Mucosa of stomach (tissue), 1 donor: ENCODE measurements around the gene PCNT.
"Not testable (repeated sequence)": the region's sequence is repeated elsewhere in the genome, so short reads cannot be mapped to it uniquely, and the experiment has no call there.

Experiments
- H3K27me3 ChIP-seq: one replicate; pipeline ENCODE4 v1.7.0; 2013; ENCODE audit warnings: mild to moderate bottlenecking, low read length; ENCODE audit not compliant: control insufficient read depth, insufficient read depth
- H3K36me3 ChIP-seq: one replicate; pipeline ENCODE4 v1.7.0; 2013; ENCODE audit warnings: low read length; ENCODE audit not compliant: control insufficient read depth, insufficient read depth
- H3K4me1 ChIP-seq: one replicate; pipeline ENCODE4 v1.7.0; 2013; ENCODE audit warnings: mild to moderate bottlenecking, low read length; ENCODE audit not compliant: control insufficient read depth, insufficient read depth
- H3K4me3 ChIP-seq: one replicate; pipeline ENCODE4 v1.7.0; 2013; ENCODE audit warnings: low read length
- H3K9ac ChIP-seq: one replicate; pipeline ENCODE4 v1.7.0; 2013; ENCODE audit warnings: mild to moderate bottlenecking, low read length, moderate library complexity
- H3K9me3 ChIP-seq: one replicate; pipeline ENCODE4 v1.7.0; 2013; ENCODE audit warnings: mild to moderate bottlenecking, low read length, moderate library complexity; ENCODE audit not compliant: control insufficient read depth
- donor health status: Pancreatic carcinoma.

Gene PCNT

GRCh38 chr21:46459356-46460112, 135.6 kb downstream of the PCNT start:
- no peaks in the 10 kb centered on the region for H3K9me3 ChIP-seq
- H3K9ac ChIP-seq: peak overlapping the region; percentile 75
- H3K36me3 ChIP-seq: no peaks in the 10 kb centered on the region
- H3K4me3 ChIP-seq: peak overlapping the region; percentile 66
- H3K4me1 ChIP-seq: peaks cover 14% of the 10 kb centered on the region
- no peaks in the 10 kb centered on the region for H3K27me3 ChIP-seq

GRCh38 chr21:46461909-46462308, 138.0 kb downstream of the PCNT start:
- Histone ChIP-seq H3K9me3 (no peaks in the 10 kb centered on the region), H3K4me1 (peaks cover 14% of the 10 kb centered on the region), H3K4me3 (no peak overlapping the region), H3K9ac (no peak overlapping the region), H3K27me3 (no peaks in the 10 kb centered on the region), H3K36me3 (no peaks in the 10 kb centered on the region)

- H3K4me3 ChIP-seq, H3K9me3 ChIP-seq, H3K4me1 ChIP-seq, H3K27me3 ChIP-seq, H3K9ac ChIP-seq, H3K36me3 ChIP-seq: not testable (repeated sequence)
Observed at GRCh38 chr21:46465153-46465552, 141.2 kb downstream of the PCNT start.

GRCh38 chr21:46465651-46466050, 141.7 kb downstream of the PCNT start:
- Histone ChIP-seq H3K9ac (no peak overlapping the region), H3K27me3 (no peaks in the 10 kb centered on the region), H3K9me3 (no peaks in the 10 kb centered on the region), H3K4me3 (no peak overlapping the region), H3K36me3 (no peaks in the 10 kb centered on the region), H3K4me1 (no peaks in the 10 kb centered on the region)

GRCh38 chr21:46468108-46468774, 144.3 kb downstream of the PCNT start:
- Histone ChIP-seq H3K4me3 (no peak overlapping the region), H3K27me3 (no peaks in the 10 kb centered on the region), H3K36me3 (no peaks in the 10 kb centered on the region), H3K9me3 (no peaks in the 10 kb centered on the region), H3K9ac (no peak overlapping the region), H3K4me1 (peaks cover 7% of the 10 kb centered on the region)

- peaks cover 7% of the 10 kb centered on the region for H3K4me1 ChIP-seq
- H3K9me3 ChIP-seq: no peaks in the 10 kb centered on the region
- H3K9ac ChIP-seq: no peak overlapping the region
- H3K4me3 ChIP-seq: no peak overlapping the region
- H3K27me3 ChIP-seq: no peaks in the 10 kb centered on the region
- H3K36me3 ChIP-seq: no peaks in the 10 kb centered on the region
Observed at GRCh38 chr21:46469275-46469674, 145.3 kb downstream of the PCNT start.

- no peaks in the 10 kb centered on the region for H3K27me3 ChIP-seq
- H3K4me3 ChIP-seq: no peak overlapping the region
- no peak overlapping the region for H3K9ac ChIP-seq
Observed at GRCh38 chr21:46471514-46471913, 147.6 kb downstream of the PCNT start.

GRCh38 chr21:46472246-46472645, 148.3 kb downstream of the PCNT start:
- H3K4me3 ChIP-seq: no peak overlapping the region

More at GRCh38 chr21:46471514-46471913, 147.6 kb downstream of the PCNT start:
- H3K36me3 ChIP-seq: no peaks in the 10 kb centered on the region
- H3K4me1 ChIP-seq: peaks cover 7% of the 10 kb centered on the region
- H3K9me3 ChIP-seq: no peaks in the 10 kb centered on the region

GRCh38 chr21:46474382-46474781, 150.4 kb downstream of the PCNT start:
- Histone ChIP-seq H3K4me3 (no peak overlapping the region), H3K4me1 (peaks cover 7% of the 10 kb centered on the region), H3K27me3 (no peaks in the 10 kb centered on the region), H3K36me3 (no peaks in the 10 kb centered on the region), H3K9me3 (no peaks in the 10 kb centered on the region), H3K9ac (no peak overlapping the region)

More at GRCh38 chr21:46472246-46472645, 148.3 kb downstream of the PCNT start:
- Histone ChIP-seq H3K9me3 (no peaks in the 10 kb centered on the region), H3K9ac (no peak overlapping the region), H3K27me3 (no peaks in the 10 kb centered on the region), H3K4me1 (peaks cover 7% of the 10 kb centered on the region), H3K36me3 (no peaks in the 10 kb centered on the region)

GRCh38 chr21:46475296-46475695, 151.3 kb downstream of the PCNT start:
- no peaks in the 10 kb centered on the region for H3K9me3 ChIP-seq

GRCh38 chr21:46477765-46478164, 153.8 kb downstream of the PCNT start:
- Histone ChIP-seq H3K27me3 (no peaks in the 10 kb centered on the region), H3K4me1 (no peaks in the 10 kb centered on the region), H3K4me3 (no peak overlapping the region), H3K9me3 (no peaks in the 10 kb centered on the region), H3K9ac (no peak overlapping the region), H3K36me3 (no peaks in the 10 kb centered on the region)

More at GRCh38 chr21:46475296-46475695, 151.3 kb downstream of the PCNT start:
- H3K27me3 ChIP-seq: no peaks in the 10 kb centered on the region
- H3K4me1 ChIP-seq: peaks cover 7% of the 10 kb centered on the region
- H3K9ac ChIP-seq: no peak overlapping the region
- H3K36me3 ChIP-seq: no peaks in the 10 kb centered on the region
- H3K4me3 ChIP-seq: no peak overlapping the region

GRCh38 chr21:46478910-46479309, 155.0 kb downstream of the PCNT start:
- Histone ChIP-seq H3K4me3 (no peak overlapping the region), H3K36me3 (no peaks in the 10 kb centered on the region), H3K4me1 (peaks cover 8% of the 10 kb centered on the region), H3K9me3 (no peaks in the 10 kb centered on the region), H3K27me3 (no peaks in the 10 kb centered on the region), H3K9ac (no peak overlapping the region)
